ENCODE measurements around the gene CDA. TPM values are rescaled to one million over a fixed set of nuclear protein-coding genes. Genes with fewer than 3 reads are reported as not detected.

The CDA gene
- total and polyA plus RNA-seq, 10 of the 15 experiments (the other 5 are each of a cell fraction or from before 2014, with no cell fraction given), result not detected

- Histone ChIP-seq H3K36me3 (ENCODE audit: control insufficient read depth in 2 of 2, insufficient read depth in 2 of 2, low read length in 1 of 2) (no peaks in the 10 kb centered on the region), H3K27ac (ENCODE audit: control insufficient read depth, insufficient read depth) (no peak overlapping the region), H3K9me3 (replicated peaks; ENCODE audit: control insufficient read depth, insufficient read depth, low read length) (no peaks in the 10 kb centered on the region), H3K9ac (ENCODE audit: control insufficient read depth, insufficient read depth, low read length) (no peak overlapping the region), H2AFZ (ENCODE audit: control insufficient read depth, low read depth, low read length) (no peak overlapping the region), H3K27me3 (replicated peaks in 1 of 2; ENCODE audit: control insufficient read depth in 2 of 2, insufficient read depth in 2 of 2, low read length in 1 of 2) (no peaks in the 10 kb centered on the region), H3K4me1 (ENCODE audit: control insufficient read depth, insufficient read depth, low read length) (no peaks in the 10 kb centered on the region), H4K20me1 (ENCODE audit: control insufficient read depth, insufficient read depth) (no peaks in the 10 kb centered on the region), H3K4me3 (no peak overlapping the region), H3K79me2 (ENCODE audit: control insufficient read depth, insufficient read depth, low read length) (no peaks in the 10 kb centered on the region), H3K4me2 (ENCODE audit: control insufficient read depth, insufficient read depth) (no peak overlapping the region)
- WGBS (ENCODE audit: insufficient coverage, insufficient replicate concordance, low lambda C conversion rate, missing lambda C conversion rate), result 16% methylated on average over 6 of the region's 6 CpGs
- DNase-seq (ENCODE audit: low read depth, low spot score), result no peak
- BruUV-seq (replicated peaks), result no TSS peak
- no peak for ATAC-seq
- ChIA-PET CTCF (interaction anchor here (0.9 to 1.0 kb wide), 2 partner anchors 21 to 36 kb away, joined by 4 to 5 read pairs; no protein-coding TSS in a partner anchor), SMC1A (ENCODE audit: uncharacterized antibody, unreplicated experiment) (no interaction called here), POLR2A (interaction anchor here (0.7 kb wide), 1 partner anchor 22 kb away, joined by 4 read pairs; no protein-coding TSS in a partner anchor), RAD21 (ENCODE audit: unreplicated experiment) (no interaction called here)
- intact Hi-C loops (cut with micrococcal nuclease; ENCODE audit: unreplicated experiment) (no loop called here), in situ Hi-C loops (cut with MboI) (no loop called here)
- FAIRE-seq, result no peak
- TF ChIP-seq IRF4 (IDR thresholded peaks at IDR 0.05; ENCODE audit: low read depth, low read length) (no peak), HCFC1 (IDR thresholded peaks at IDR 0.05; ENCODE audit: low read length) (no peak), PAX8 (IDR thresholded peaks at IDR 0.05) (no peak), MLLT1 (IDR thresholded peaks at IDR 0.05) (no peak), GABPA (IDR thresholded peaks at IDR 0.05; ENCODE audit: low read depth) (no peak), NFYB (IDR thresholded peaks at IDR 0.05; ENCODE audit: insufficient read depth, low read depth, low read length) (no peak), POLR2A (IDR thresholded peaks at IDR 0.05; ENCODE audit: low read depth, low read length) (no peak), ZSCAN29 (IDR thresholded peaks at IDR 0.05) (no peak), TCF12 (IDR thresholded peaks at IDR 0.05; ENCODE audit: low read depth, low read length) (no peak), ZBTB4 (CRISPR knock-in tag; IDR thresholded peaks at IDR 0.05) (no peak), NR2F1 (conservative IDR thresholded peaks at IDR 0.05) (no peak), PBX3 (IDR thresholded peaks at IDR 0.05; ENCODE audit: insufficient replicate concordance, low read depth, low read length) (no peak), CHD4 (IDR thresholded peaks at IDR 0.05) (no peak), CBX3 (IDR thresholded peaks at IDR 0.05; ENCODE audit: borderline replicate concordance, low read depth) (no peak), NFYA (IDR thresholded peaks at IDR 0.05; ENCODE audit: borderline replicate concordance, low read depth, low read length) (no peak), E4F1 (IDR thresholded peaks at IDR 0.05; ENCODE audit: borderline replicate concordance, partially characterized antibody) (no peak), ZNF24 (IDR thresholded peaks at IDR 0.05) (no peak), HDAC2 (IDR thresholded peaks at IDR 0.05) (no peak)
Measured at GRCh38 chr1:20596106-20596505, 7.2 kb downstream of the CDA start.
